Suprapubic skin (tissue), 4 donors: ENCODE data around the gene ARFGEF3. TPM values are rescaled to one million over a fixed set of nuclear protein-coding genes. Genes with fewer than 3 reads are reported as not detected.

Source experiments
- DNase-seq, 2 donors: peaks; one replicate each; pipeline ENCODE4 v3.0.0-alpha.2; 2019; ENCODE audit warnings: low spot score in 2 of 2
- H3K27ac ChIP-seq: fragments of 200-600 bp; sonication (generic); one replicate; pipeline ENCODE4 v1.5.1; 2019
- H3K27me3 ChIP-seq: fragments of 200-600 bp; sonication (generic); one replicate; pipeline ENCODE4 v1.5.1; 2019
- H3K36me3 ChIP-seq: fragments of 200-600 bp; sonication (generic); one replicate; pipeline ENCODE4 v1.5.1; 2019
- H3K4me1 ChIP-seq: fragments of 200-600 bp; sonication (generic); one replicate; pipeline ENCODE4 v1.5.1; 2019
- H3K4me3 ChIP-seq: fragments of 200-600 bp; sonication (generic); one replicate; pipeline ENCODE4 v1.5.1; 2019; ENCODE audit warnings: mild to moderate bottlenecking
- H3K9me3 ChIP-seq: fragments of 200-600 bp; sonication (generic); one replicate; pipeline ENCODE4 v1.5.1; 2019
- EP300 ChIP-seq: sonication (generic); formaldehyde crosslinking; IDR thresholded peaks from one replicate; pipeline ENCODE4 v1.6.1; 2017; ENCODE audit warnings: antibody characterized with exemption
- POLR2A ChIP-seq, 2 donors: fragments of 450-650 bp; IDR thresholded peaks; one replicate each; pipeline ENCODE4 v1.6.1; 2017; ENCODE audit warnings: antibody characterized with exemption in 2 of 2, mild to moderate bottlenecking in 2 of 2, moderate library complexity in 2 of 2
- POLR2AphosphoS5 ChIP-seq, 3 donors: sonication (generic); formaldehyde crosslinking; IDR thresholded peaks; one replicate each; pipeline ENCODE4 v1.6.1; 2017; ENCODE audit warnings: antibody characterized with exemption in 3 of 3
- WGBS: methylation state at CpG from one replicate; pipeline ENCODE4 v1.1.5; 2018; 5-methylcytosine and 5-hydroxymethylcytosine counted together
- total RNA-seq, 4 donors: library from RNA; depleted of rRNA; stranded (reverse); fragments of >200 nt; gene quantifications; one replicate each; pipeline ENCODE4 v1.1.0, GENCODE V29; 2016
- TF ChIP-seq, protein P1 (sequence below), 2 donors: fragments of 200-600 bp in 1 of 2; fragments of 450-650 bp in 1 of 2; sonication (generic) in 1 of 2; IDR thresholded peaks; one replicate each; pipeline ENCODE4 v1.5.1; 2016 to 2019; ENCODE audit warnings: antibody characterized with exemption in 2 of 2, mild to moderate bottlenecking in 1 of 2, moderate library complexity in 1 of 2

ARFGEF3 gene
- total RNA-seq, 4 donors from 2014 or later = 5.1 to 20.6 (median 9.6) TPM

DNA sequence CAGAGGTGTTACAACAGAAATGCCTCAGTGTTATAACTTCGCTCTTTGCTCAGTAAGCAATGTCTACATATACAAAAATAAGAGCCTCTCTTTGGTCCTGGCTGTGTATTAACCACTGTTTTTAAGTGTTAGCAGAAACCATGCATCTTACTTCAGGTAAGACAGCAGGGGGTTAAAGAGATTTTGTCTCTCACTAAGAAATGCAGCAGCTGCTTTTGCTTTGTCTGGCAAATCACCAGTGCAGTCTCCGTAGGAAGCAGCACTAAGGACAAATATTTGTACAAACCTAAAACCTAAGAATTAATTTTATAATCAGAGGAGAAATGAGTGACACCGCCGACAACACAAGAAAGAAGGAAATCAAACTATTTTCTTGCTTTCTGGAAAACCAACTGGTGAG, 216.7 kb downstream of the ARFGEF3 start:
- Histone ChIP-seq H3K9me3 (no peaks in the 10 kb centered on the region), H3K36me3 (no peaks in the 10 kb centered on the region), H3K4me1 (no peaks in the 10 kb centered on the region), H3K4me3 (no peak overlapping the region), H3K27ac (no peak overlapping the region), H3K27me3 (no peaks in the 10 kb centered on the region)
- no peak for DNase-seq
- 82% methylated on average over 4 of the region's 4 CpGs for WGBS
- no peak for TF ChIP-seq POLR2A (IDR thresholded peaks at IDR 0.05)
- no peak for TF ChIP-seq EP300
- TF ChIP-seq, protein P1, sequence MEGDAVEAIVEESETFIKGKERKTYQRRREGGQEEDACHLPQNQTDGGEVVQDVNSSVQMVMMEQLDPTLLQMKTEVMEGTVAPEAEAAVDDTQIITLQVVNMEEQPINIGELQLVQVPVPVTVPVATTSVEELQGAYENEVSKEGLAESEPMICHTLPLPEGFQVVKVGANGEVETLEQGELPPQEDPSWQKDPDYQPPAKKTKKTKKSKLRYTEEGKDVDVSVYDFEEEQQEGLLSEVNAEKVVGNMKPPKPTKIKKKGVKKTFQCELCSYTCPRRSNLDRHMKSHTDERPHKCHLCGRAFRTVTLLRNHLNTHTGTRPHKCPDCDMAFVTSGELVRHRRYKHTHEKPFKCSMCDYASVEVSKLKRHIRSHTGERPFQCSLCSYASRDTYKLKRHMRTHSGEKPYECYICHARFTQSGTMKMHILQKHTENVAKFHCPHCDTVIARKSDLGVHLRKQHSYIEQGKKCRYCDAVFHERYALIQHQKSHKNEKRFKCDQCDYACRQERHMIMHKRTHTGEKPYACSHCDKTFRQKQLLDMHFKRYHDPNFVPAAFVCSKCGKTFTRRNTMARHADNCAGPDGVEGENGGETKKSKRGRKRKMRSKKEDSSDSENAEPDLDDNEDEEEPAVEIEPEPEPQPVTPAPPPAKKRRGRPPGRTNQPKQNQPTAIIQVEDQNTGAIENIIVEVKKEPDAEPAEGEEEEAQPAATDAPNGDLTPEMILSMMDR (IDR thresholded peaks at IDR 0.05) = no peak

DNA sequence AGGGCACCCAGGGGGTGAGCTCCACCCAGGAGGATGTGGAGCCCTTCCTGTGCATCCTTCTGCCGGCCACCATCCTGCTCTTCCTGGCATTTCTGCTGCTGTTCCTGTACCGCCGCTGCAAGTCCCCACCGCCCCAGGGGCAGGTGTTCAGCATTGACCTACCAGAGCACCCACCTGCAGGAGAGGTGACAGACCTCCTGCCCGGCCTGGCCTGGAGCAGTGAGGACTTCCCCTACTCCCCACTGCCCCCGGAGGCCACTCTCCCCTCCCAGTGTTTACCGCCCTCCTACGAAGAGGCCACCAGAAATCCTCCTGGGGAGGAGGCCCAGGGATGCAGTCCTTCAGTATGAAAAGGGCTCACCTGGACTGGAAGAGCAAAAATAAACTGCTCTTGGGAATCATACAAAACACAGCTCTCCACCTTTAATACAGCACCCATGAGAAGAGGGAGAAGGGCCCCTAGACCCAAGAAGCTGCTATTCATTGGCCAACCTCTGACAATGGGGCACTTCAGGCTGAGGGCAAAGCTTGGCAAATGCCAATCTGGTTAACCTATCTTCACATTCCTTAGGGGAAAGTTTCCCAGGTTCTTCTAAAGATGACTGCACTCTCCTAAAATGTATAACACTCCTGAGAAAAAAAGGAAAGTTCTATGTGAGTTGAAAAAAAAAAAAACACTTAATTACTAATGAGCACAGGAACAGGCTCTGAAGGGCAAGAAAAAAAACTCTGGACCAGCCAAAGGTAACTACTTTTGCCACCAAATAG, 220.9 kb downstream of the ARFGEF3 start:
- Histone ChIP-seq H3K9me3 (no peaks in the 10 kb centered on the region), H3K4me3 (no peak overlapping the region), H3K36me3 (no peaks in the 10 kb centered on the region), H3K4me1 (no peaks in the 10 kb centered on the region), H3K27ac (no peak overlapping the region), H3K27me3 (no peaks in the 10 kb centered on the region)
- TF ChIP-seq POLR2AphosphoS5 (IDR thresholded peaks at IDR 0.05) (no peak), POLR2A (IDR thresholded peaks at IDR 0.05) (no peak), EP300 (no peak)
- TF ChIP-seq, protein P1 (IDR thresholded peaks at IDR 0.05) = no peak
- no peak for DNase-seq
- 88% methylated on average over 6 of the region's 8 CpGs for WGBS

DNA sequence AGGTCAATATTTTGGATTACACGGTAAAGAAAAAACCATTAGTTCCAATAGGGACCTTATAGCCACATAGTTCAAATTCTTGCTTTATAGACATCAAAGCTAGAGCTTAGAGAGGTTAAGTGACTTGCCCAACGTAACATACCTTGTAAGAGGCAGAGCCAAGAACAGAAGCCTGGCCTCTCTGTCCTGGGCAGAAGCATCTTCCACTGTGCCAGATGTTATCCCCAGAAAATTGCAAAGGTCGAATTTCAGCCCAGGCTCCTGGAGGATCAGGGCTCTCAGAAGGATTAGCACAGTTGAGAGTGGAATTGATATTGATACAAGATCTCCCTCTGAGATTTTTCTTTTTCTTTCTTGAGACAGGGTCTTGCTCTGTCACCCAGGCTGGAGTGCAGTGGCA, 222.0 kb downstream of the ARFGEF3 start:
- no peaks in the 10 kb centered on the region for H3K9me3 ChIP-seq
- 72% methylated on average over 3 of the region's 3 CpGs for WGBS
- no peaks in the 10 kb centered on the region for H3K4me1 ChIP-seq
- no peak overlapping the region for H3K4me3 ChIP-seq
- H3K27me3 ChIP-seq = no peaks in the 10 kb centered on the region
- H3K36me3 ChIP-seq = no peaks in the 10 kb centered on the region
- TF ChIP-seq, protein P1 (IDR thresholded peaks at IDR 0.05) = no peak
- TF ChIP-seq EP300 = no peak
- TF ChIP-seq POLR2AphosphoS5 (IDR thresholded peaks at IDR 0.05) = no peak
- TF ChIP-seq POLR2A (IDR thresholded peaks at IDR 0.05) = no peak
- DNase-seq = no peak
- H3K27ac ChIP-seq = no peak overlapping the region

DNA sequence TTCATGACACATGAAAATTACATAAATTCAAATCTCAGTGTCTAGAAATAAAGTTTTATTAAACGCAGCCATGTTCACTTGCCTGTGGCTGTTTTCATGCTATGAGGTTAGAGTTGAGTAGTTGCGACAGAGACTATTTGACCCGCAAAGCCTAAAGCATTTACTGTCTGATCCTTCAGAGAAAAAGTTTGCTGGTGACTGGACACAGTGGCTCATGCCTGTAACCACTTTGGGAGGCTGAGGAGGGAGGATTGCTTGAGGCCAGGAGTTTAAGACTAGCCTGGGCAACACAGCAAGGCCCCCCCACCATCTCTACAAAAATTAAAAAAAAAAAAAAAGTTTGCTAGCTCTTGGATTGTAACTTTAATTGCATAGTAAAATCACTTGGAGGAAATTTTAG, 225.2 kb downstream of the ARFGEF3 start:
- no peaks in the 10 kb centered on the region for H3K4me1 ChIP-seq
- 87% methylated on average over 3 of the region's 3 CpGs for WGBS
- no peak overlapping the region for H3K4me3 ChIP-seq
- H3K27me3 ChIP-seq = no peaks in the 10 kb centered on the region
- H3K9me3 ChIP-seq = no peaks in the 10 kb centered on the region
- no peaks in the 10 kb centered on the region for H3K36me3 ChIP-seq
- no peak overlapping the region for H3K27ac ChIP-seq
- TF ChIP-seq POLR2AphosphoS5 (IDR thresholded peaks at IDR 0.05) (no peak), EP300 (no peak), POLR2A (IDR thresholded peaks at IDR 0.05) (no peak)
- TF ChIP-seq, protein P1 (IDR thresholded peaks at IDR 0.05) = no peak
- DNase-seq = no peak

DNA sequence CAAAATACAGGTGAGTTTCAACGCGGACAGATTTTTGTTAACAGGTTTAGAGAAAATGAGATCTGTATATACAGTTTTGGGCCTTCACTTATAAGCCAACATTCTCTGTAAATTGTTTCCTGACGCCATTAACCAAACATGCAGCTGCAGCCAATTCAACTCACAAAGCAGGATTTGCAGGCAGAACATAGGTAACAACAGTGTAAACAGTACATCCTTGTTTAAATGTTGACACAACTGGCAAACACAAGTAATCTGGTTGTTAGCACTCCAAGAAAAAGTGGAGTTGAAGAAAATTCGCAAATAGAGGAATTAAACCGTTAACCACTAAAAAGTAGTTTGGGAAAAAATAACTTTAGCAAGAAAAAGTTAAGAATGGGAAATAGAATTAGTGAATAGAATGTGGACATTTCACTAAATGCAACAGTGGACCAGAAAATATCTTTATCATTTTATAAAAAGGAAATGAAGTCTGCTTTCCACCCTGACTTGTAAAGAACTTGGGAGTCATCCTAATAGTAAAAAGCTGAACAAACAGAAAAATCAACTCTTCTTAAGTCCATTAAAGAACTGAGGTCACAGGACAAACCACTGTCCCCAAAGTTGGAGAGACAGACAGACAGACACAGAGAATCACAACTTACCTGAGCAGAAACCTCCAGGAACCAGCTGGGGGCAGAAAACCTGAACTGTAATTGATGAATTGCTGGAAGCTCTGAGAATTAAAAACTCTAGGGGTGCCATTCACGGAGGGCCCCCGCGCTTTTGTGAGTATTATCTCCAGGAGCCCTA, 226.0 kb downstream of the ARFGEF3 start:
- no peaks in the 10 kb centered on the region for H3K4me1 ChIP-seq

More for the DNA sequence above, 226.0 kb downstream of the ARFGEF3 start:
- Histone ChIP-seq H3K27me3 (no peaks in the 10 kb centered on the region), H3K36me3 (no peaks in the 10 kb centered on the region), H3K27ac (no peak overlapping the region), H3K9me3 (no peaks in the 10 kb centered on the region), H3K4me3 (no peak overlapping the region)
- DNase-seq = no peak
- TF ChIP-seq POLR2AphosphoS5 (IDR thresholded peaks at IDR 0.05) (no peak), POLR2A (IDR thresholded peaks at IDR 0.05) (no peak), EP300 (no peak)
- TF ChIP-seq, protein P1 (IDR thresholded peaks at IDR 0.05) = no peak
- WGBS = 78% methylated on average over 8 of the region's 8 CpGs
